A549 (cell line): ENCODE measurements around the gene DVL1.

Experiments
- CBX2 ChIP-seq: fragments of 200-600 bp; sonication (generic); IDR thresholded peaks from 2 replicates; pipeline ENCODE4 v1.6.1; 2016; ENCODE audit warnings: low read depth, mild to moderate bottlenecking, borderline replicate concordance
- CEBPB ChIP-seq, 2 experiments: fragments of >200 bp in 1 of 2; sonication (Bioruptor Twin) in 1 of 2; formaldehyde crosslinking in 1 of 2; IDR thresholded peaks; 2 replicates each; pipeline ENCODE4 v1.6.1; 2012 to 2016
- CHD2 ChIP-seq: fragments of 150-350 bp; IDR thresholded peaks from 2 replicates; pipeline ENCODE4 v1.6.1; 2014; ENCODE audit warnings: low read length; ENCODE audit not compliant: partially characterized antibody
- EP300 ChIP-seq, 2 experiments: fragments of >200 bp; sonication (Bioruptor Twin); formaldehyde crosslinking; IDR thresholded peaks; 2 replicates in 1 of 2; 3 replicates in 1 of 2; pipeline ENCODE4 v1.6.1; 2016 to 2017
- MAZ ChIP-seq: fragments of 150-350 bp; IDR thresholded peaks from 2 replicates; pipeline ENCODE4 v1.6.1; 2014; ENCODE audit warnings: antibody characterized with exemption, low read depth, low read length, borderline replicate concordance
- NFE2L2 ChIP-seq: fragments of 150-350 bp; conservative IDR thresholded peaks from 2 replicates; pipeline ENCODE4 v1.6.1; 2014; ENCODE audit warnings: low read length
- POLR2A ChIP-seq: IDR thresholded peaks from 2 replicates; pipeline ENCODE4 v1.6.1; 2012; ENCODE audit warnings: mild to moderate bottlenecking, low read length
- RCOR1 ChIP-seq: fragments of 150-350 bp; IDR thresholded peaks from 2 replicates; pipeline ENCODE4 v1.6.1; 2014; ENCODE audit warnings: antibody characterized with exemption, low read length, low read depth
- ZFP36 ChIP-seq: fragments of 450-650 bp; IDR thresholded peaks from 2 replicates; pipeline ENCODE4 v1.6.1; 2014; ENCODE audit warnings: borderline replicate concordance; ENCODE audit not compliant: partially characterized antibody
- TF ChIP-seq, protein P1 (sequence below): fragments of >200 bp; sonication (Bioruptor Twin); formaldehyde crosslinking; IDR thresholded peaks from 3 replicates; pipeline ENCODE4 v1.5.1; 2016

GRCh38 chr1:1320666-1321448 lies 28.4 kb downstream of the DVL1 start:
- TF ChIP-seq EP300 (IDR thresholded peaks at IDR 0.05) (no peak), ZFP36 (no peak), RCOR1 (no peak), NFE2L2 (no peak), CBX2 (no peak), MAZ (no peak), CEBPB (IDR thresholded peaks at IDR 0.05) (no peak), POLR2A (no peak), CHD2 (no peak)
- TF ChIP-seq, protein P1, sequence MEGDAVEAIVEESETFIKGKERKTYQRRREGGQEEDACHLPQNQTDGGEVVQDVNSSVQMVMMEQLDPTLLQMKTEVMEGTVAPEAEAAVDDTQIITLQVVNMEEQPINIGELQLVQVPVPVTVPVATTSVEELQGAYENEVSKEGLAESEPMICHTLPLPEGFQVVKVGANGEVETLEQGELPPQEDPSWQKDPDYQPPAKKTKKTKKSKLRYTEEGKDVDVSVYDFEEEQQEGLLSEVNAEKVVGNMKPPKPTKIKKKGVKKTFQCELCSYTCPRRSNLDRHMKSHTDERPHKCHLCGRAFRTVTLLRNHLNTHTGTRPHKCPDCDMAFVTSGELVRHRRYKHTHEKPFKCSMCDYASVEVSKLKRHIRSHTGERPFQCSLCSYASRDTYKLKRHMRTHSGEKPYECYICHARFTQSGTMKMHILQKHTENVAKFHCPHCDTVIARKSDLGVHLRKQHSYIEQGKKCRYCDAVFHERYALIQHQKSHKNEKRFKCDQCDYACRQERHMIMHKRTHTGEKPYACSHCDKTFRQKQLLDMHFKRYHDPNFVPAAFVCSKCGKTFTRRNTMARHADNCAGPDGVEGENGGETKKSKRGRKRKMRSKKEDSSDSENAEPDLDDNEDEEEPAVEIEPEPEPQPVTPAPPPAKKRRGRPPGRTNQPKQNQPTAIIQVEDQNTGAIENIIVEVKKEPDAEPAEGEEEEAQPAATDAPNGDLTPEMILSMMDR = no peak
